Measurements from ENCODE around the gene ANKS1B.
"Not testable (repeated sequence)": the region's sequence is repeated elsewhere in the genome, so short reads cannot be mapped to it uniquely, and the experiment has no call there.

ANKS1B gene

GRCh38 chr12:98840325-98840724 lies 1144.4 kb downstream of the ANKS1B start:
- no peak for DNase-seq

DNA sequence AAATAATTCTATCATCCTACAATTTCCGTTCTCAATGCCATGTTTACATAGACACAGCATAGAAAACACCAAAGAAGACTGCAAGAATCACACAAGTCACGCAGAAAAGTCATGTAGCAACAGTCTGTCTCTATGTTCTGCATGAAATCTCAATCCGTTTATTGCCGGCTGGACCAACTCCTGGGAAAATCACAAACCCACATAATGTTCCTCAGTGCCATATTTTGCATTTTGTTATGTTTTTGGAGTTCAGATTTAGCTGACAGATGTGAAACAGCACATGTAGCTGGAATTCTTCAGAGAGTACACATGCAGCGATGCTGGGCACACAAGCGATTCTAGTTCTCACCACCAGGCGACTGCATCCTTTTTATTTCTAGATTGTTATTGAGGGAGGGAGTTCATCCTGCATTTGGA lies 1146.5 kb downstream of the ANKS1B start:
- no peak for DNase-seq

- not testable (repeated sequence) for DNase-seq
Observed at GRCh38 chr12:98837134-98837752, 1147.5 kb downstream of the ANKS1B start.

DNA sequence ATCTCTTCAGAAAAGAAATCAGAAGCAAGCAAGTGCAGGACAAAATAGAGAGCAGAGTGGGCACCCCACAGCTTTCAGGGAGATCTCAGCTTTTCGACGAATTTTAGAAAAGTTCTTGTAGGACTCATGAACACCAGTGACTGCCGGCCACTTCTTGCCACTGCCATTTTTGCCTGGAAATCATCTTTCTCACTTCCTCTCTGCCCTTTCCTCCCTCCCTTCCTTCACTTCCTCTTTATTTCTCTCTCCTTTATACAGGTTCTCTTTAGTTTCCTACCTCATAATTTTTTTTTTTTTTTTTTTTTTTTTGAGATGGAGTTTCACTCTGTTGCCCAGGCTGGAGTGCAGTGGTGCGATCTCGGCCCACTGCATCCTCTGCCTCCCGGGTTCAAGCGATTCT lies 1154.1 kb downstream of the ANKS1B start:
- DNase-seq = no peak

DNA sequence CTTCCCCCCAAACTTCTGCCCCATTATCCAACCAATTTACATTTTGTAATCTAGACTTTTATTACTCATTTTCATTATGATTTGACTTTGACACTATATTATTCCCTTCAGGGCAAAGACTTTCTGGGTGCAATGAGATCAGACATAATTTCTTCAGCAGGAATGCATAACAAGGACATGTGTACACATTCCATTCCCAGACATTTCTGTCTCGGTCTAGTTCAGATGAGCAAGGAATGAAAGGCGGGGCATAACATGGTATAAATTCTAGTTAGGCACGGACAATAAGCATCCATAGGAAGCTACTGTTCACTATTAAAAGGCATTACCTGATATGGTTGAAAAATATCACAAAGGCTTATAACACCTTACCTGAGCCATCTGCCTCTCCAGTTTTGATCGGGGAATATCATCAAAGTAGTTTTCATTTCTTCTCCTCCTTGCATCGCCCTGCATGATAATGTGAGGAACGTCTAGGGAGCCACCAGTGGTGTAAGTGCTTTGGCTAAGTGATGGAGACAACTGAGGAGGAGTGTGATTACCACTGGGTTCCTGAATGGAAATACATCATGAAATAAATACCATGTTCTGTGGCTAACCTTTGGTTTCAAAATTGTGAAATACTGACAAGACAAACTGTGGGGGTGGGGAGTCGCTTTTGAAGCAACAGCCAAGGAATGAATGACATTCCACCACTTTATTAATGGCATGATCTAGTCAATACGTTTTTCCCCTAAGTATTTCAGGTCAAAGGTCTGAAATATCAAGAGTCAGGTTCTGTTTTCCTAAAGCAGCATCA lies 1155.7 kb downstream of the ANKS1B start:
- no peak for DNase-seq

DNA sequence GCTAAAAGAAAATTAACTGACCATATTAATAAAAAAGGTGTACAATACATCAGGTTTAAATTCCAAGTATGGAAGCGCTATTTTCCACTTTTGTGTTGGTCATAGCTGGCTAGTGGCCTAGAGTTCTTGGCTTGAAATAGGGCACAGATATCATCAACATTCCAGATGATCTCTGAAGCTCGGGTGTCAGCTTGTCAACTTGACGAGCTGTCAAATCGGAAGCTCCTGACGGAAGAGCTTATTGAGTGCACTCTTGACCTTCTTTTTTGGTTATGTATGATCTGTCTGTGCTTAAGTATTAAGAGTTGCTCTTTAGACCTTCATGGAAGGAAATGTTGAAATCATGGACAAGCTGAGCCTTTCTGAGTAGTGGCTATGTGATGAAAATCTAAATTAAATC lies 1161.7 kb downstream of the ANKS1B start:
- DNase-seq = no peak

- DNase-seq = no peak
Observed at GRCh38 chr12:98821866-98822265, 1162.9 kb downstream of the ANKS1B start.

DNA sequence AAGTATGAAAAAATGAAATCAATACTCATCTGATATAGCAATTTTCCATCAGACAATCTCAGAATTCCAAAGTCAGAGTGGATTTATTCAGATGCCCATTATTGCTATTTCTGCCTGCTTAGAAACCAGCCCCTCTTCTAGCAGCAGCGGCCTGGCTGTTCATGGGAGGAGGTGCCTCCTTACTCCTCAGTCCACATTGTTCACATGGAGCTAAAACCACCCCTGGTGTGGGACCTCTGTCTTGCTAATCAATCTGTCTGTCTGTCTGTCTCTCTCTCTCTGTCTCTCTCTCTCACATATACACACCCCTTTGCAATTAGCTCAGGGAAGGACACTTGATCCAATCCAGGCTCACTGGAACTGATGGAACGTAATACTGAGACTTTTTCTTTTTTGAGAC lies 1163.5 kb downstream of the ANKS1B start:
- no peak for DNase-seq

- no peak for DNase-seq
Observed at GRCh38 chr12:98819821-98820404, 1164.8 kb downstream of the ANKS1B start.

DNA sequence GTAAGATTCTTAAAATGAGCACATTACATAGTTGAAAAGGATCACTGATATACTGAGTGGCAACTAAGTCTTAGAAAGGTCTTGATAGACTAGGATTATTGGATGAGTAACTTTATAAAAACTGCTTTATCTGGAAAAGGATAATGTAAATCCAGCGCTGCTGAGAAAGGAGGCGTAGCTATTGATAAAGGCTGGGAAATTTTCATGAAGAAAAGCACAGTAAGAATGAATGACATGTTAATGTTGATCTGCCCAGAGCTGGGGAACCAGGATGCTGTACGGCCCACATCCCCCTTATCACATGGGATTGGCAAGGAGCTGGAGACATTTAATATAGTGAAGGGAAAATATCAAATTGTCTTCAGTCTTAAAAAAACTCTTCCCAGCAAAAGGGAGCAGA lies 1165.7 kb downstream of the ANKS1B start:
- no peak for DNase-seq

DNA sequence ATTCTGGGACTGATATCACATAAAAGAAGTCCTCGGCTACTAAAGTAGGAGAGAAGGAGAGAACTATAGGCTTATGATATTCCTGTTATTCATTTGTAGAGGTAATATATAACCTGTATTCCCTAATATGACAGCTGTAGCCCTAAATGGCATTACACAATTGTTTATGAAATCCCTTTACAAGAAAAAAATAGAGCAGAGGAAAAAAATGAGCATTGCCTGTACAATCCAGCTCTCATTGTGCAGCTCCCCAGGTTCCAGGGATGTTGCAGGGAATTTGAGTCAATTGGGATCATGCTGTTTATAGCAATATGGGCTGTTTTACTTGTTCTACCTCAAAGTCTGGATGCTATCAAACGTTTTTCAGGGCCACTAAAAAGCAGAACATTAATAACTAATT lies 1166.5 kb downstream of the ANKS1B start:
- DNase-seq = no peak

DNA sequence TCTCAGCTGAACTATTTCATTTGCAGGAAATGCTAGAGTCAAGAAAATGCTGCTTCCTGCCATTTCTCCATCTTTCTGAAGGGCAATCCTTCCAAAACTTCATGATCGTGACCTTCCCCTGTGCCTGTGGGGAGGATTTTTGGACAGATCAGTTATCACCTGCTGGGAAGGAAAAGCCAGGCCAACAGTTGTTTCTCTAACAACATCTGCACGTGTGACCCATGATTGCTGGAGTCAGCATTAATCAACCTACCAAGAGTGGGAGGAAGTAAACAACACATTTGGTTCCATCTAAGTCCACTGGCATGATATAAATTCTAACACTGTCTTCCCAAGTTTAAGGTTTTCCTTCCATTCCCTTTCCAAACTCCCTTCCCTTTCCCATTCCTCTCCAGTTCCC lies 1167.0 kb downstream of the ANKS1B start:
- DNase-seq = no peak

- no peak for DNase-seq
Observed at GRCh38 chr12:98816720-98817119, 1168.0 kb downstream of the ANKS1B start.

DNA sequence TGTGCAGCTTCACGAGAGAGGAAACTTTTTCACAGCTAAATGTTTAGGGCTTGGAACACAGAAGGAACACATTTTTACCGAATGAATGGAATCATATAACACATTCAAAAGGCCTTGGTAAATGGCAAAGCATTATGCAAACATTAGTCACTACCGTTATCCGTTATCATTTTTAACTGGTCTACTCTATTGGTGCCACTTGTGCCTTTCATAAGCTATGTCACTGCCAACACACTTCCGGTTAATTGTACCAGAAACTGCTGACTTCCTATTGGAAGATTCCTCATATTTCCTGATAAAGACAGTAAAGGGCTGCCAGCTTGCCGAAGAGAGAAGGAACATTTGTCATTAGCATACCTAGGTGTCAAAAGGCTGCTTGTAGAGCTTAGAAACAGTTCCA lies 1170.5 kb downstream of the ANKS1B start:
- DNase-seq = no peak

GRCh38 chr12:98812225-98812624 lies 1172.5 kb downstream of the ANKS1B start:
- DNase-seq = no peak

- no peak for DNase-seq
Observed at GRCh38 chr12:98808243-98808875, 1176.4 kb downstream of the ANKS1B start.

DNA sequence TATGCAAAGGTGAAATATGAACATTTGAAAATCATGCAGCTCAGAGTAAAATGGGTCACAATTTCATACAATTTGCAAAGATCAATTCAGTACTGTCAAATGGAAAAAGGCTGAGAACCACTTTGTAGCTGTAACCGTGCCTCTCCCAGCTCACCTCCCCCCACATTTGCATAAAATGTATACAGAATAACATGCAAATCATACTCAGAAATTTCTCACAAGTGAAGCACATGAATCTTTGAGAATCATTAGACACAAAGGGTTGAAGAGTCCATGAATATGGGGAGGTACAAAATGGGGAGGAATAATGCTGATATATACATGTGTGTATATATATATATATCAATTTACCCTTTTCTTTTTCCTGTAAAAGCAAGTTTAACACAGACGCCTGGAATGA lies 1177.5 kb downstream of the ANKS1B start:
- DNase-seq = no peak

DNA sequence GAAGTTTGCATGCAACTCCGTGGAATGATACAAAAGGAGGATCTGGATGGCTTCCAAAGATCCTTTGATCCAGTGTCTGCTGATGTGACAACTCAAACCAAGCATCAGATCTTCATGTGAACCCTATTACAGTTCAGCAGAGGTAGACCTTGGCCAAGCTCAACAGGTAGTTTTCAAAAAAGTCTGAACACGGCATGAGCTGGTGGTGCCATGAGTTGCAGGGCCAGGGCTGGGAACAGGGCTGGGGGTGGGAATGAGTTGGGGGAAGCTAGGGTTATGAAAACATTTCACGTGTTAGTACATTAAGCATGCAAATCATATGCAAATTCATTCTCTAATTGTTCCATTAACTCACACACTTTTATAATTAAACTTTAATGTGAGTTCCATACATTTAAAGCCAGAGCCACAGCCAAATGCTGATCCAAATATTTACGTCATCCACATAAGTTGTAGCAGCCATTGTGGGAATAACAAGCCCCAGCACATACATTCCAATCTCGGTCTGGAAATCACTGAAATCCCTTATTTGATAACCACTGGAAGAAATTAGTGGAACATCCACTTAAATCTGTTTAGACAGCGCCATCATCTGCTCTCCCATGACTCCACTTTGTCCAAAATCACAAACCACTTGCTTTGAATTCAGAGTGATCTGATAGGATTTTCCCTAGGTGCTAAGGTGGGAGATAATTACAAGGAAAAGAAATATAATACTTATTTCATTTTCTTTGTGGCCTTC lies 1181.1 kb downstream of the ANKS1B start:
- DNase-seq = no peak

- no peak for DNase-seq
Observed at GRCh38 chr12:98799822-98800221, 1184.9 kb downstream of the ANKS1B start.

DNA sequence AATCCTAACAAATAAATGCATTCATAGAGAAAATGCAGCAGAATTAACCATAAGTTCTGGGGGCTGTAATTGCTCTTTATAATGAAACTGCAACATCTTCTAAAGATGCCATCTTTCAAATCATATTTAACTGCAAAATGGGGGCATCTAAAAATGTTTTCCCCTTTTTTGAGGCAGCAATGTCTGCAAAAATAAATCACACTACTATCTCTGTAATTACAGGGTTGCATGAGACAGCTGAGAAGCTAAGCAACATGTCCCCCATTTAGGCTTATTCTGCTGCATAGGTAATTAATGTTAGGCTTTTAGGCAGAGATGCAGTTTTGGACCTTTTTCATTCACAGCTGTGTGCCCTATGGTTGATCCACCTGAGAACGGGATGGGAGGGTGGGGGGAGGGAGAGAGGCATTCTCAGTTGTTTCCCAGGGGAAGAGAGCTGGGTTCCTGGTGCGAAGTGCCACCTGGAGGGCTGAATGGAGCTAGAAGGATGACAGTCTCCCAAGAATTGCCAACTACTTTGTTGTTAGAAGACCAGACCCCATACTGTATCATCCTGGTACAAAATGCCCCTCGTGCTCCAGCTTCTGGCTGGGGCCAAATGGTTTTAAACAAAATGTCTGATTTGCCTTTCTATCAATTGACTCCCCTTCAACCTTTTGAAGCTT lies 1185.5 kb downstream of the ANKS1B start:
- DNase-seq = no peak

- no peak for DNase-seq
Observed at GRCh38 chr12:98797200-98797599, 1187.5 kb downstream of the ANKS1B start.

DNA sequence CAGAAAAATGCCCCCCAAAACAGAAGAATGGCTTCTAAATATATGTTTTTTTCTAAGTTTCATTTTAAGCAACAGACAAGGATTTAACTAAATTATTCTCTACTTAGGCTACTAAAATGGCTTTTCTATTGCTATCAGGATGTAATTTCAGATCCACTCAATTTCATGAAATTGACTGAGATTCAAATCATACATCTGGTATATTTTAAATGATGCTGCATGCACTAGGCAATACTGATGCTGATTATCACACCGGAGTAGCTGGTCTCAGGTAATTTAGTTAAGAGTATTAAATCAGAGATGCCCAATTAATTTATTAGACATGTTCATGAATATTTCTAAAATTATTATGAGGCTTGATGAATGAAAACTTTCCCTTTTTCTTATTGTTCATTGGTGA lies 1188.0 kb downstream of the ANKS1B start:
- DNase-seq = no peak

Measured in suppressor macrophage (primary cell).